GM23338 (cell line): ENCODE measurements around the gene C10orf90.

Source experiments
- CREB1 ChIP-seq: fragments of 250-450 bp; sonication (Bioruptor Pico); IDR thresholded peaks from 2 replicates; pipeline ENCODE4 v1.5.0; 2020; ENCODE audit warnings: low read depth, mild to moderate bottlenecking, moderate library complexity
- JUNB ChIP-seq: IDR thresholded peaks from one replicate; pipeline ENCODE4 v1.6.1; 2016; ENCODE audit warnings: antibody characterized with exemption; ENCODE audit not compliant: unreplicated experiment
- POLR2AphosphoS5 ChIP-seq: IDR thresholded peaks from 2 replicates; pipeline ENCODE4 v1.6.1; 2016; ENCODE audit warnings: antibody characterized with exemption, low read depth
- TF ChIP-seq, protein P1 (sequence below): IDR thresholded peaks from one replicate; pipeline ENCODE4 v1.6.1; 2018; ENCODE audit warnings: antibody characterized with exemption; ENCODE audit not compliant: unreplicated experiment
- TF ChIP-seq, protein P2 (sequence below), 2 experiments: fragments of 200-600 bp in 1 of 2; sonication (generic) in 1 of 2; conservative IDR thresholded peaks; 2 replicates each; pipeline versions ENCODE4 v1.5.1 to v1.6.1; 2016 to 2017; ENCODE audit warnings: antibody characterized with exemption in 2 of 2, low read depth in 2 of 2, mild to moderate bottlenecking in 2 of 2, moderate library complexity in 1 of 2
- TF ChIP-seq, protein P3 (sequence below): IDR thresholded peaks from 2 replicates; pipeline ENCODE4 v1.6.1; 2016; ENCODE audit warnings: antibody characterized with exemption

- TF ChIP-seq, protein P1, sequence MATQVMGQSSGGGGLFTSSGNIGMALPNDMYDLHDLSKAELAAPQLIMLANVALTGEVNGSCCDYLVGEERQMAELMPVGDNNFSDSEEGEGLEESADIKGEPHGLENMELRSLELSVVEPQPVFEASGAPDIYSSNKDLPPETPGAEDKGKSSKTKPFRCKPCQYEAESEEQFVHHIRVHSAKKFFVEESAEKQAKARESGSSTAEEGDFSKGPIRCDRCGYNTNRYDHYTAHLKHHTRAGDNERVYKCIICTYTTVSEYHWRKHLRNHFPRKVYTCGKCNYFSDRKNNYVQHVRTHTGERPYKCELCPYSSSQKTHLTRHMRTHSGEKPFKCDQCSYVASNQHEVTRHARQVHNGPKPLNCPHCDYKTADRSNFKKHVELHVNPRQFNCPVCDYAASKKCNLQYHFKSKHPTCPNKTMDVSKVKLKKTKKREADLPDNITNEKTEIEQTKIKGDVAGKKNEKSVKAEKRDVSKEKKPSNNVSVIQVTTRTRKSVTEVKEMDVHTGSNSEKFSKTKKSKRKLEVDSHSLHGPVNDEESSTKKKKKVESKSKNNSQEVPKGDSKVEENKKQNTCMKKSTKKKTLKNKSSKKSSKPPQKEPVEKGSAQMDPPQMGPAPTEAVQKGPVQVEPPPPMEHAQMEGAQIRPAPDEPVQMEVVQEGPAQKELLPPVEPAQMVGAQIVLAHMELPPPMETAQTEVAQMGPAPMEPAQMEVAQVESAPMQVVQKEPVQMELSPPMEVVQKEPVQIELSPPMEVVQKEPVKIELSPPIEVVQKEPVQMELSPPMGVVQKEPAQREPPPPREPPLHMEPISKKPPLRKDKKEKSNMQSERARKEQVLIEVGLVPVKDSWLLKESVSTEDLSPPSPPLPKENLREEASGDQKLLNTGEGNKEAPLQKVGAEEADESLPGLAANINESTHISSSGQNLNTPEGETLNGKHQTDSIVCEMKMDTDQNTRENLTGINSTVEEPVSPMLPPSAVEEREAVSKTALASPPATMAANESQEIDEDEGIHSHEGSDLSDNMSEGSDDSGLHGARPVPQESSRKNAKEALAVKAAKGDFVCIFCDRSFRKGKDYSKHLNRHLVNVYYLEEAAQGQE = no peak
- TF ChIP-seq POLR2AphosphoS5 (no peak), JUNB (no peak), CREB1 (CRISPR knock-in tag) (no peak)
- TF ChIP-seq, protein P2, sequence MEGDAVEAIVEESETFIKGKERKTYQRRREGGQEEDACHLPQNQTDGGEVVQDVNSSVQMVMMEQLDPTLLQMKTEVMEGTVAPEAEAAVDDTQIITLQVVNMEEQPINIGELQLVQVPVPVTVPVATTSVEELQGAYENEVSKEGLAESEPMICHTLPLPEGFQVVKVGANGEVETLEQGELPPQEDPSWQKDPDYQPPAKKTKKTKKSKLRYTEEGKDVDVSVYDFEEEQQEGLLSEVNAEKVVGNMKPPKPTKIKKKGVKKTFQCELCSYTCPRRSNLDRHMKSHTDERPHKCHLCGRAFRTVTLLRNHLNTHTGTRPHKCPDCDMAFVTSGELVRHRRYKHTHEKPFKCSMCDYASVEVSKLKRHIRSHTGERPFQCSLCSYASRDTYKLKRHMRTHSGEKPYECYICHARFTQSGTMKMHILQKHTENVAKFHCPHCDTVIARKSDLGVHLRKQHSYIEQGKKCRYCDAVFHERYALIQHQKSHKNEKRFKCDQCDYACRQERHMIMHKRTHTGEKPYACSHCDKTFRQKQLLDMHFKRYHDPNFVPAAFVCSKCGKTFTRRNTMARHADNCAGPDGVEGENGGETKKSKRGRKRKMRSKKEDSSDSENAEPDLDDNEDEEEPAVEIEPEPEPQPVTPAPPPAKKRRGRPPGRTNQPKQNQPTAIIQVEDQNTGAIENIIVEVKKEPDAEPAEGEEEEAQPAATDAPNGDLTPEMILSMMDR (conservative IDR thresholded peaks at IDR 0.05; ENCODE audit: low read depth in 2 of 2) = no peak
- TF ChIP-seq, protein P3, sequence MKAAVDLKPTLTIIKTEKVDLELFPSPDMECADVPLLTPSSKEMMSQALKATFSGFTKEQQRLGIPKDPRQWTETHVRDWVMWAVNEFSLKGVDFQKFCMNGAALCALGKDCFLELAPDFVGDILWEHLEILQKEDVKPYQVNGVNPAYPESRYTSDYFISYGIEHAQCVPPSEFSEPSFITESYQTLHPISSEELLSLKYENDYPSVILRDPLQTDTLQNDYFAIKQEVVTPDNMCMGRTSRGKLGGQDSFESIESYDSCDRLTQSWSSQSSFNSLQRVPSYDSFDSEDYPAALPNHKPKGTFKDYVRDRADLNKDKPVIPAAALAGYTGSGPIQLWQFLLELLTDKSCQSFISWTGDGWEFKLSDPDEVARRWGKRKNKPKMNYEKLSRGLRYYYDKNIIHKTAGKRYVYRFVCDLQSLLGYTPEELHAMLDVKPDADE = no peak
Observed at GRCh38 chr10:126716366-126716765, 45.9 kb upstream of the C10orf90 start.
